Upper lobe of right lung (tissue), 1 donor: Measurements from ENCODE around the gene TTLL9. TPM values are rescaled to one million over a fixed set of nuclear protein-coding genes. Genes with fewer than 3 reads are reported as not detected.

Experiments used
- ATAC-seq: fragments of 200-7000 bp; cut with Tn5 transposase; one replicate; pipeline ENCODE4 v1.9.1; 2020; ENCODE audit warnings: mild to moderate bottlenecking, moderate library complexity
- DNase-seq: peaks from one replicate; pipeline ENCODE4 v3.0.0-alpha.2; 2020
- H3K27ac ChIP-seq: fragments of 200-600 bp; one replicate; pipeline ENCODE4 v1.8.0; 2022
- H3K27me3 ChIP-seq: fragments of 200-600 bp; one replicate; pipeline ENCODE4 v1.8.0; 2022; ENCODE audit warnings: mild to moderate bottlenecking
- H3K36me3 ChIP-seq: fragments of 200-600 bp; one replicate; pipeline ENCODE4 v1.8.0; 2022
- H3K4me1 ChIP-seq: fragments of 200-600 bp; one replicate; pipeline ENCODE4 v1.8.0; 2022
- H3K4me3 ChIP-seq: fragments of 200-600 bp; one replicate; pipeline ENCODE4 v1.8.0; 2022; ENCODE audit warnings: mild to moderate bottlenecking
- H3K9me3 ChIP-seq: fragments of 200-600 bp; one replicate; pipeline ENCODE4 v1.8.0; 2022
- CTCF ChIP-seq: fragments of 200-600 bp; IDR thresholded peaks from one replicate; pipeline ENCODE4 v1.8.0; 2022; ENCODE audit warnings: antibody characterized with exemption
- intact Hi-C: fragments of 100-400 bp; cut with DNase I; formaldehyde crosslinking; loops from one replicate; pipeline ENCODE4 v1.11.0; 2022
- total RNA-seq: library from RNA; stranded (reverse); fragmentation: NEBNext Ultra II Directional; extraction: Animal tissue kit (Norgen Biotek cat#: 25700); gene quantifications from one replicate; pipeline ENCODE4 v1.2.1, GENCODE V29; 2021
- donor health status: DM: no; HTN: yes; CAD: no; lungs with severe emphysema.

The TTLL9 gene
- total RNA-seq, 1 donor from 2014 or later, result 0.49 TPM

GRCh38 chr20:31862157-31862470 is 8.3 kb upstream of the TTLL9 start:
- ATAC-seq (no peak), DNase-seq (no peak)
- Histone ChIP-seq H3K4me1 (peaks cover 11% of the 10 kb centered on the region), H3K27ac (no peak overlapping the region), H3K27me3 (peaks cover 32% of the 10 kb centered on the region), H3K4me3 (no peak overlapping the region), H3K9me3 (no peaks in the 10 kb centered on the region), H3K36me3 (no peaks in the 10 kb centered on the region)
- TF ChIP-seq CTCF, result no peak
- intact Hi-C loops, result no loop called here

GRCh38 chr20:31862506-31862905 is 7.9 kb upstream of the TTLL9 start:
- Histone ChIP-seq H3K9me3 (no peaks in the 10 kb centered on the region), H3K4me1 (peaks cover 11% of the 10 kb centered on the region), H3K36me3 (no peaks in the 10 kb centered on the region), H3K27ac (no peak overlapping the region), H3K27me3 (peaks cover 29% of the 10 kb centered on the region), H3K4me3 (no peak overlapping the region)
- intact Hi-C loops, result no loop called here
- ATAC-seq (no peak), DNase-seq (no peak)
- no peak for TF ChIP-seq CTCF

GRCh38 chr20:31863296-31864085 is 6.9 kb upstream of the TTLL9 start:
- Histone ChIP-seq H3K4me3 (no peak overlapping the region), H3K27me3 (peaks cover 19% of the 10 kb centered on the region), H3K27ac (no peak overlapping the region), H3K36me3 (no peaks in the 10 kb centered on the region), H3K4me1 (peaks cover 11% of the 10 kb centered on the region), H3K9me3 (no peaks in the 10 kb centered on the region)
- no peak for TF ChIP-seq CTCF
- no peak for ATAC-seq
- DNase-seq, result no peak
- intact Hi-C loops, result no loop called here

GRCh38 chr20:31864521-31865400 is 5.7 kb upstream of the TTLL9 start:
- Histone ChIP-seq H3K36me3 (no peaks in the 10 kb centered on the region), H3K27ac (no peak overlapping the region), H3K4me3 (no peak overlapping the region), H3K27me3 (peaks cover 9% of the 10 kb centered on the region), H3K4me1 (peaks cover 16% of the 10 kb centered on the region), H3K9me3 (no peaks in the 10 kb centered on the region)
- ATAC-seq (no peak), DNase-seq (no peak)
- TF ChIP-seq CTCF, result no peak
- intact Hi-C loops, result no loop called here

GRCh38 chr20:31866221-31866620 is 4.2 kb upstream of the TTLL9 start:
- DNase-seq (no peak), ATAC-seq (no peak)
- no peak overlapping the region for H3K4me3 ChIP-seq
- H3K9me3 ChIP-seq, result no peaks in the 10 kb centered on the region
- peaks cover 12% of the 10 kb centered on the region for H3K4me1 ChIP-seq
- no peaks in the 10 kb centered on the region for H3K27me3 ChIP-seq
- TF ChIP-seq CTCF, result no peak
- H3K27ac ChIP-seq, result no peak overlapping the region
- no peaks in the 10 kb centered on the region for H3K36me3 ChIP-seq
- intact Hi-C loops, result no loop called here
